GM18907 (cell line): ENCODE measurements around the gene TRRAP.
A peak's percentile ranks its signal among the peaks of the same experiment; 100 is the strongest.

Source experiments
- ATAC-seq: cut with Tn5 transposase; IDR thresholded peaks from one replicate; pipeline ENCODE4 v1.9.1; 2021; ENCODE audit warnings: mild to moderate bottlenecking, moderate library complexity; ENCODE audit not compliant: unreplicated experiment

Gene TRRAP

DNA sequence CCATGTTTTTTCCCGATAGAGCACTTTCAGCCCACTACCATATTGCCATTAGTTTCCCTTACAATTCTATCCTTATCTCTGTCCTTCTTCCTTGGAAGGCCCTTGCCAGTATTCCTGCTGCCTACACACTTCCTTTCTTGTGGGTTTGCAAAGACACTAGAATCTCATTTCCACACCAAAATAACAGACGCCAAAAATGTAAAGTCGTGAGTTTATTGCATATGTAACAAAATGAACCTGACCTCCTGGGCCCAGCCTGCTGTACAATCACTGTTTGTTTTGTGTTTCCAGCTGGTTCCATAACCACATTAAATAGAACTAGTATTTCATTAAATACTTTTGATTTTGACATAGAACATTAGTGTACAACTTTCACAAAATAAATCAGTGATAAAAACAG, 148.9 kb downstream of the TRRAP start:
- no peak for ATAC-seq

DNA sequence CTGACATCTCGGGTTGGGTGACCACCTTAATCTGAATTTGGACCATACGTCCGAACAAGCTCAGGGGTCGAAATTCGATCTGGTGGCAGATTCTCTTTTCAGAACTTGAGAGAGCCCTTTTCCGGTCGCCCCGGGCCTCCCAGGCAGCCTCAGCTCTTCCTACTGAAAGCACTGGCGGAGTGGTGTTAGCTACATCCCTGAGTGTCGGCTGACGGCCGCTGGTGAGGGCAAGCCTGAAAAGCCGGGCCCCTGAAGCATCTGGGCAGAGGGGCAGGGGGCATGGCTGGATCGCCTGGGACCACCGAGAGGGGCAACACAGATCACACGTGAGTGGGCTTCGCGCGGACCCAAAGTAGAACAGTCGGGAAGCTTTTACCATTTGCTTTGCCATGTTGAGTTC, 149.5 kb downstream of the TRRAP start:
- ATAC-seq = no peak

DNA sequence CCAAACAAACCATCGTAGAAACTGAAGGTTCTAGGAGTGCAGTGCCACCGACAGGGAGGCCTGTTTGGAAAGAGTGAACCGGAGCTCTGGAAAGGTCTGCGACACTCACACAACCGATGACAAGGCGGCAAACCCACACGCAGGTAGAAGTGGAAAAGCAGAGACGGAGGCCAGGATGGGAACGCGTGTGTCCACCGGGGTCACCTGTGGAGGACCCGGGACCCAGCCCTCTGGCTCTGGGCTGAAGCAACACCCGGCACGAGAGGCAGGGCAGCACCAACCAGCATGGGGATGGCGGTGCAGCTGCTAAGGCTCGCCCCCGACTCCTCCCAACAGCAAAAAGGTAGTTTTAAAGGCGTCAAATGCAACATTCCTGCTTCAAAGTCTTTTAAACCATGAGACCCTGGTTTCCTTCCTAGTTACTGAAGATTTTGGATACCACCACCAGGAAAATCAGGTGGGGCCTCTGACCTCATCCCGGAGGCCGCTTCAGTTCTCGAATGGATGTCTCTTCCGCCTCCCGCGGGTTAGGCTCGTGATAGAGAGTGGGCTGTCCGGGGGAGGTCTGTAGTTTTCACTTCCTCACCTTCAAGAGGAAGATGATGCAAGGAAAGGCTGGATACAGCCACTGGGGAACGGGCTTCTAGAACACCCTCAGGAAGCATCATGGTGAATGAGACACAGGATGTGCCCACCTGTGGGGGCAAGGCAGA, 150.1 kb downstream of the TRRAP start:
- no peak for ATAC-seq

DNA sequence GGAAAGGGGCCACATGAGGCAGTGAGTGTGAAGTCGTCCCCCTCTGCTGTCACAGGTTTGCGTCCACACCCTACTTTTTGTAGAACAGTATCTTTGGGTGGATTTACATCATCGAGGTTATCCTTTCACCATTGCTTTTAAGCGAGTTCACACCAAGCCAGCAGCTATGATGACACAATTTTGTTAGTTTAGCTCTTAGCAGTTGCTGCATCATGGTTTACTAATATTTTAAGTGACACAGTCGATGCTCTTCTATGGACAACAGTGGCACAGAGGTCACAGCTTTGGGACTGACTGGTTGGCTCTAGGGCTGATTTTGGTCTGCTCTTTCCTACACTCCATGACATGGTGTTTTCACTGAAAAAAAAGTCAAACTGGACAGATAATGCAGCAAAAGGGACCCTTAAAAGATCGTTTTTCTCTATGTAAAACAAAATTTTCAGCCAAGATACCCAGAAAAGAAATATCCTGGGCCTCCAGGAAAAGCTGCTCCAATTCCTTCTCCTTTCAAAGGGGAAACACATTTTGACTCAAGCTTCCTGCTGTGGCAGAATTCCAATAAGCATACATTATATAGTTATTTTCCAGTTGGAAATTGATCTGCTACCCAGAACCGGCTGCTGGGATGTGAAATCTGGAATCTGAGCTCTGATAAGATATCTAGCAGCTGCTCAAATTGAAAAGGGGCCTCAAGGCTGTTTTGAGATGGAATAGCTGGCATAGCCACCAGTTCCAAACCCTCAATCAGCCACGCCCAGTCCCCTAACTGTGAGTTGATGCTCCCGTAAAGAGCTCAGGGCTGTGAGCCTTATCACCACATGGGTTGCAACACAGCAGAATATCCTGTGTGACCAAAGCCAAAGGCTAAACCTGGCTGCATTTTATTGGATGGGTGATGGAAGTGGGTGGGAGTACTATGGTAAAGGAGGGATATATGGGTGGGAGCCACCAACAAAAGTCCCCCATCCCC, 151.4 kb downstream of the TRRAP start:
- no peak for ATAC-seq

DNA sequence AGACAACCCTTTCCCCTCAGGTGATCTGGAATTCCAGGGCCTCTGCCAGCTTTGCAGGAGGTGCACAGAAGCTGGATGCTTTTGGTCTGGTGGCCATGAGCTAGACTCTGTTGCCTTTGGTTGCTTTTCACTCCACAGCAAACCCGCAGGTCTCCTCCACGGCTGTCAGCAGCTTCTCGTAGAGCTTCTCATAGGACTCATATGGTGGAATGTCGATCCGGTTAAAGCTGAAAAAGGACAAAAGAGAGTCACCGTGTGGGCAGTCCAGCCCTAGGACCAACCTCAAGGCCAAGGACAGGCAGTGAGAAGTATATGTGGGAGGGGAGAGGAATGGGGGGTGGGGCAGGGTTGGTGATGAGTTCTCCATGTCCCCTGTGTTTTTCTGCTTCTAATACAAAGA, 152.1 kb downstream of the TRRAP start:
- no peak for ATAC-seq

DNA sequence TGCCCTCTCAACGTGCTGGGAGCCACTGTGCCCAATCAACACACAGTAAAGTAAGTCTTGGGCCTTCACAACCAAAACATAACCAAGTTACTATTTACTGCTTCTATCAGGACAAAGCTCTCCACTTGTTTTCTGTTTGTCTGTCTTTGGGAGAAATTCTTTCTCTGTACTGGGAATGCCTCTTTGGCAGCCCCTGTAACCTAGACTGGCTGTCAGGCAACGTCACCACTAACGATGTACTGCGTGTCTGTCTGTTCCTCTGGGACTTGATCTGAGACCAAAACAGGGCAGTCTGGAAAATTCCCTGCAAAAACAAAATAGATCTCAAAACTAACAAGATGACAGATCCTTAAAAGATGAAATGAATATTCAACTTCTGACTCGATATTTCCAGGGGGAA, 152.6 kb downstream of the TRRAP start:
- ATAC-seq = no peak

DNA sequence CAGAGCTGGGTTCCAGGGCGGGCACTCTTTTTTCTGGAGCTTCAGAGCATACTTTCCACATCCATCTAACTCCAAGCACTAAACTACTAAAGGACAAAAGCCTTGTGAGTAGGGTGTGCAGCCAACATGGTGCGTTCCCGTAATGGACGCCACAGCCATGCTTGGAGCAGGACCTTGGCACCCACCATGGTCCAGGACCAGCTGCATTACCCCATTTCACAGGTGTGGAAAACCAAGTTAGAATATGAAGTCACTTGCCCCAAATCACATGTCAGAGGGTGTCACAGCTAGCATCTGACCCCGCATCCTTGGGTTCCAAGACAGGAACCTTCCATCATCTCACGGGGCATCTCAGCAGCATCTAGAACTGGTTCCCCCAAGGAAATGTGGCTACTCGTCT, 153.2 kb downstream of the TRRAP start:
- no peak for ATAC-seq

DNA sequence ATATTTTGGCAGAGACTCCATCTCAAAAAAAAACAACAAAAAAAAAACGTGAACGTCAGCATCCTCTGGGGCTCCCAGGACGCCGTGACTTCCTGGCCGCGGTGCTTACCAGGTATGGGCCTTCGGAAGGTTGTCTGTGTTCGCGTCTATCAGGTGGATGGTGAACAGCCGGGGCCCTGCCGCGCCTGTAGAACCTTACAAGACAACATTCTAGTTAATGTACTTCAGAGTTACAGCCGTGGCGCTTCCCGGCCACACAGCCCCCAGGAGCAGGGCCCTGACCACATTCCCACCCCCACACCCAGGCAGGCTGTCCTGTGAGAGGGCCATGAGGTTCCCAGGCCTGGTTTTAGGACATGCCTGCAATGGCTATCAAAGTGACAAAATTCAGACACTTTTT, 154.6 kb downstream of the TRRAP start:
- no peak for ATAC-seq

DNA sequence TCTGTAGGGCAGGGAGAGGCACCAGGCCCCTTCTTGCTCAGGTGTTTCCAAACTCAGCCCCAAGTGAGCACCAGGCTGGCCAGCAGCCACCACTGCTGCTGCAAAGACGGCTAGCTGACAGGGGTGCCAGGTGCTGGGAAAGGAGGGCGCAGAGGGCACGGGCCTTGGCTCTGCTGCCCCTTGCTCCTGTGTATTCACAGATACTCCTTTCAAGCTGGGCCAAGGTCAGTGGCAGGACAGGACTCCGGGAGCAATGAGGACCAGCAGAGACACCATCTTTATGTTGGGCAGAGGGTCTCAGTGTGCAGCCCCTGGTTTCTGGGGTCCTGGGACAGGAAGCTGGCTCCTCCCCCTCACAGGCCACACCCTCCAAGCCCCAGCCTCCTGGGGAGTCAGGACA, 155.4 kb downstream of the TRRAP start:
- no peak for ATAC-seq

DNA sequence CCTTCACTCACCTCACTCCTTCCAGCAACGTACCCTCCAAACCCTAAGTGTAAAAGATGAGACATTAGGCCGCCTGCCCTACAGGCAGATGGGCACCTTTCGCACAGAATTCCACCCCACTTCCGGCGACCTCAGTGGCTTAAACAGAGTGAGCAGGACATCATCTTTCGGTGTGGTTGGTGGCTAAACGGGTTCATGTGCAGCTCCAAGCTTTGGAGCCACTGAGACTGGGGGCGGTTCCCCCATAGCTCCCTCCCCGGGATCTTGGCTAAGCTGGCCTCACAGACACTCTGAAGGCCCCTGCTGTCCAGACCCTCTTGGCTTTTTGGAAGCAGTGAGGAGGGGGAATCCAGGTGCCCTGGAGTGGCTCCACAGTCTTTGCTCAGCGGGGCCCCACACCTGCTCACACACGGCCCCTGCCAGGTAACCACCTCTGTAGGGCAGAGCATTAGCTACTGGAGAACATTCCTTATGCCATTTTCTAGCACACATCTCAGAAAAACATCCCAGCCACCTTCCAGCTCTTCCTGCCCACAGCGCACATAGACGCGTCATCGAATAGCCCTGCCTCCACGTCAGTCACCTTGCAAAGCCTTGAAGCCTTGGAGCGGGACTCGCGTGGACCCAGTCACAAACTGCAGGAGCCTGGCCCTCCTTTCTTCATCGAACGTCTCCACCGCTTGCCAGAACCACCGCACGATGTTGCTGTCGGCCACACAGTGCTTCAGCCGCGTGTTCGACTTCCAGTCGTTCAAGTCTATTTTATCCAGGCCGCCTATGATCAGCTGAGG, 156.8 kb downstream of the TRRAP start:
- no peak for ATAC-seq

DNA sequence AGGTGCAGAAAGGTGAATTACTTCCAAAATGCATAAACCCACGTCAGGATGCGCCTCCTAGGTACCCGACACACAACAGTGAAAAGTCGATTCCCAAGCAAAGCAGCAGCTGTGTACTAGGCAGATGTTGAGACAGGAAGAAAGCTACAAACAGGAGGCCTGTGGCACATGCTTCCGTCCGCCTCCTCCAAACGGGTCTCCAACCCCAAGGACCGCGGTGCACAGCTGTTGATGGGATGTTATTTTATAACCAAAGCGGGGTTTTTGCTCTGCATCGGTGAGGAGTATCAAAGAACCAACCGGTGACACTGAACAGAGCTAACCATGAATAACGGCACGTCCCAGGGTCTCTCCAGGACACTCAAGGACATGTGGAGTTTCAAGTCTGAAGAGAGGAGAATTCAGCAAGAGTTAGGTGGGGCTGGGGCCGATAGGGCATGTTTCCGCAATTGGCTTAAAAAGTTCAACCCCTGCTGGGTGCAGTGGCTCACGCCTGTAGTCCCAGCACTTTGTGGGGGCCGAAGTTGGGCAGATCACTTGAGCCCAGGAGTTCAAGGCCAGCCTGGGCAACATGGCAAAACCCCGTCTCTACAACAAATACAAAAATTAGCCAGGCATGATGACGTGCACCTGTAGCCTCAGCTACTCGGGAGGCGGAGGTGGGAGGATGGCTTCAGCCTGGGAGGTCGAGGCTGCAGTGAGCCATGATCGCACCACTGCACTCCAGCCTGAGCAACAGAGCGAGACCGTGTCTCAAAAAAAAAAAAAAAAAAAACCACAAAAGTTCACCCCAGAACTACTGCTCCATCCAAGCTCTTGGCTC, 157.6 kb downstream of the TRRAP start:
- no peak for ATAC-seq

DNA sequence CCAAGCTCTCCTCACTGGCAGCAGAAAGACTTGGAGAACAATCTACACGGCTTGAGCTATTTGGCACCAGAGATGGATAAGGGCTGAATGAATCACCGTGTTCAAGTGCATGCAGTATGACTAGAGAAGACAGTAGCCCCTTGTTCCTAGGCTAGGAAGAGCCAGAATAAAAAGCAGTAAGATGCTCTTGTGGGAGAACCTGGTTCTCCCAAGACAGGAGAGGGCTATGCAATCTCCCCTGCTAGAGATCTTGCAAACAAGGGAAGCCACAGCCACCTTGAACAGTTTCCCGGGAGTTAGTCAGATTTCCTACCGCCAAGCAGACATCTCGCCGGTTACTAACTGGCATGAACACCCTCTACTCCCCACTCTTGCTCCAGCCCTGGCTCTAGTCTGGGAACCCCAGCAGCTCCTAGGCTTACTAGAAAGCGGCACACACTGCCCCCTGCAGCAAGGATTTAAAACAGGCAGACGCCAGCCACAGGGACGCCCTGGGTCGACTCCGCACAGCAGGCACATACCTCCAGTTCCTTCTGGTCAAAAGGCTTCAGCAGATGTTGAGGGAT, 158.3 kb downstream of the TRRAP start:
- ATAC-seq = no peak

DNA sequence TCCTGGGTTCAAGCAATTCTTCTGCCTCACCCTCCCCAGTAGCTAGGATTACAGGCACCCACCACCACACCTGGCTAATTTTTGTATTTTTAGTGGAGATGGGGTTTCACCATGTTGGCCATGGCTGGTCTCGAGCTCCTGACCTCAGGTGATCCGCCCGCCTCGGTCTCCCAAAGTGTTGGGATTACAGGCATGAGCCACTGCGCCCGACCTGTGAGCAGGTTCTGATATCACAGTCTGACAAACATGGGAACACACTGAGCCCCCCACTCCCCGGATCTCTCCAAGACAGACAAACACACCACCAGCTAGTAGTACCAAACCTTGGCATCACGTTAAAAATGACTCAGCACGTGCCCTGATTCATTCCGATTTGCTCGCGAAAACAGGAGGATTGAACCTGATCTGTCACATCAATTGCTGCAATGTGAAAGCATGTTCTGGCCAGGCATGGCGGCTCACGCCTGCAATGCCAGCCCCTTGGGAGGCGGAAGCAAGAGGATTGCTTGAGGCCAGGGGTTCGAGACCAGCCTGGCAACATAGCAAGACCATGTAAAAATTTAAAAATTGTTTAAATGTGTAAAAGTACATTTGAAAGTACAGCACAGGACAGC, 159.1 kb downstream of the TRRAP start:
- ATAC-seq = no peak

DNA sequence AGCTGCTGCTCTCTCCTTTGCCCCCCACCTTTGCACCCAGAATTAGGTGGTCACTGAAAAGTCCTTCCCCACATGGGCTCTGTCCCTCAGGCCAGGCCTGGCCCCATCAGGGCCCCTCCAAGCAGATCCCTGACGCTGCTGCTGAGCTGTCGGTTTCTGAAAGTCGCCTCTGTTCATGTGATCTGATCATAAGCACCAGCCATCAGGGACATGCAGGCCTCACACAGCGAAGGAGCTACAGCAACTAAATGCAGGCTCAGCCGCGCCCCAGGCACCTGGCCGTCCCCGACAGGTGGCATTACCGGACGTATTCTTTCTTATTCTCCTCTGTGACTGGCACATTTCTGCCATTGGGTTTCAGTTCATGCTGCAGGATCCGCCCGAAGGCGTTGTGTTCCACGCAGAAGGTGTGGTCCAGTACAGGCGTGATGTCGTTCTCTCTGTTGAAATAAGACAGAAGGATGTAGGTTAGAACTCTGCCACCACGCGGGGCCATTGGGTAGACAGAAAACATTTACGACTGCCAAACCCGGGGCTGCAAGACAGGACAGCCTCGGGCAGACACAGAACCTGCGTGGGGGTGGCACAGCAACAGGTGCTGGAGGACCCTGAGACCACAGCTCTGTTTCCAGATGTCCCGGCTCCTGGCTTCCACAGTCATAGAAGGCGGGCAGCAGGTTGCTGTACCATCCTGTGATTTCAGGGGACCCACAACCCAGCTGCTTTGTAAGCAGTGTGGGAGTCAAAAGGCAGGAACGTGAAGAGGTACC, 159.9 kb downstream of the TRRAP start:
- ATAC-seq = no peak

DNA sequence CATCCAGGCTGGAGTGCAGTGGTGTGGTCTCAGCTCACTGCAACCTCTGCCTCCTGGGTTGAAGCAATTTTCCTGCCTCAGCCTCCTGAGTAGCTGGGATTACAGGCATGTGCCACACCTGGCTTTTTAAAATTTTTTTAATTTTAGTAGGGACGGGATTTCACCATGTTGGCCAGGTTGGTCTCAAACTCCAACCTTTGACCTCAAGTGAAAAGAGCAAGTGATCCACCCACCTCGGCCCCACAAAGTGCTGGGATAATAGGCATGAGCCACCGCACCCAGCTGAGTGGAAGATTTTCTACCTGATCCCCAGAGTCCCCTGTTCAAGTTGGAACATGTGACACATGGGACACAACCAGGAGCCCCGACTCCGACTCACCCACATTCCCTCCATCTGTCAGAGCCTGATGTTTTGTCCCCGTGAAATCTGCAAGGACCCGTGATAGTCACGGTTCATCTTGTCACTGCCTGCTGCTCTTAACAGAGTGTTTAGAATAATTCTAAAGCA, 161.1 kb downstream of the TRRAP start:
- no peak for ATAC-seq

DNA sequence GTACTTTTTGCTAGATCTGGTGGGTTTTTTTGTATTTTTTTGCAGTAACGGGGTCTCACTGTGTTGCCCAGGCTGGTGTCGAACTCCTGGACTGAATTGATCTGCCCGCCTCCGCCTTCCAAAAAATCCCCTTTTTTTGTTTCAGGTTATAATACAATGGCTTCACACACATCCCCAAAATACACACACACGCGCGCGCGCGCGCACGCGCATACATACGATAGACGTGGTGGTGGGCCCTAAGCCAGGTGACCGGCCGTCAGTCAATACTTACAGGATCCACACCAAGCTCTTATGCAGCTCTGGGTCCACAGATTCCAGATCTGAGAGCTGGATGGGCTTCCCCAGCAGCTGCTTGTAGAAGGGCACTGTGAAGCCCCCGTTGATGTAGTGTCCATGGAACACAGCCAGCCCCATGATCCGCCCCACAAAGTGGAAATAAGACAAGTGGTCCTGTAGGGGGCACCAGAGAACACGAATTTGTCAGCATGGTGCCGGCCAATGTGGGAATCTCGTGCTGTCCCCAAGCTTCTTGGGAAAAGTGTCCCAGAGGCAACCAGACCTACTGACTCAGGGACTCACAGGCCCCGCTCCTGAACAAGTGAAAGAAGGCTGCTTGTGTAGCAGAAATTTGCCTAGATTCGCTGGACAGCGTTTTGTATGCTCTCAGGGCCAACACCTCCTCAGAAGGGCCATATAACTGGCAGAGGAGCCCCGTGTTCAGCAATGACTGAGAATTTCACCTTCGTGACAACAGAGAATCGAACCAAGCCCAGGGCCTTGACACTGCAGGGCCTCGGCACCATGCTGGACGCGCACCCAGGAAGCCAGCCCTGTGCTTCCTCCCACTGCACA, 162.0 kb downstream of the TRRAP start:
- peak; percentile 50 for ATAC-seq

DNA sequence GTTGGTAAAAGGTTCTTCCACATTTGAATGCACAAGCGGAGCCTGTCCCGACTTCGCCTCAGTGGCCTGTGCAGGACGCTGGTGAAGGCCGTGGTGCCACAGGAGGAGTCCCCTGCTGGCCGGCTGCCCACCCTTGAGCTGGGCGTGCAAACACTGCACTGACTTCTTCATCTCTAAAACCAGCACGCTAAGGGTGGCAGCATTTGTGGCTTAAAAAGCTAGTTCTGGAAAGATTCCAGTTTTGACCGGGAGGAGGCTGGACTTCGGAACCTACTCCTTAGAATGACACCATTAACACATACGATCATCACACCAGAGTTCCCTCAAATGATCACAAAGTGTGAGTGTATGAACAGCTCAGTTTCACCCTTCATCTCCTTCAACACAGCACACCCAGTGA, 163.2 kb downstream of the TRRAP start:
- ATAC-seq = no peak

DNA sequence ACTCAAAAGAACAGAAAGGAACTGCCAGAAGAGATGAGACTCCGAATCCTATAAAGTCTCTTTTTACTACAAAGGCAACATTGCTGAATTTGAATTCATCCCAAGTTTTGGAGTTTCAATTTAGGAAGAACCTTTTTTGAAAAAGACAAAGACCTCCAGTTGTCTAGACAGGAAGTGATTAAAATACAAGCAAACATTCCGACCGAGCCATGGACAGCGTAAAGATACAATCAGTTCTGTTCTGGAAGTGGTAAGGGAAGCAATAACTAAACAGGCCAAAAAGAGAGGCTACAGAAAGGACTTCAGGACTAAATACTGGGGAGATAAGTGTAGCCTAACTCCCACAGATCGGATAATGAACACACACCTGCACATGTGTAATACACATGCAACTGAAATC, 164.6 kb downstream of the TRRAP start:
- no peak for ATAC-seq
